Neuron (in vitro differentiated cells): ENCODE data around the gene PDGFA.

Experiments
- H2AFZ ChIP-seq: one replicate; pipeline ENCODE4 v1.6.1; 2013; ENCODE audit warnings: low read depth, mild to moderate bottlenecking, inconsistent platforms, low read length, moderate library complexity
- H3K27me3 ChIP-seq: one replicate; pipeline ENCODE4 v1.6.1; 2013; ENCODE audit warnings: low read length; ENCODE audit not compliant: insufficient read depth
- H3K36me3 ChIP-seq: one replicate; pipeline ENCODE4 v1.6.1; 2013; ENCODE audit warnings: low read length; ENCODE audit not compliant: insufficient read depth
- H3K4me1 ChIP-seq: one replicate; pipeline ENCODE4 v1.6.1; 2013; ENCODE audit warnings: low read length; ENCODE audit not compliant: insufficient read depth
- H3K4me3 ChIP-seq: 2 replicates; pipeline ENCODE4 v1.5.1; 2013; ENCODE audit warnings: mild to moderate bottlenecking, low read length, moderate library complexity
- H3K9me3 ChIP-seq: one replicate; pipeline ENCODE4 v1.6.1; 2013; ENCODE audit warnings: low read length

PDGFA gene

DNA sequence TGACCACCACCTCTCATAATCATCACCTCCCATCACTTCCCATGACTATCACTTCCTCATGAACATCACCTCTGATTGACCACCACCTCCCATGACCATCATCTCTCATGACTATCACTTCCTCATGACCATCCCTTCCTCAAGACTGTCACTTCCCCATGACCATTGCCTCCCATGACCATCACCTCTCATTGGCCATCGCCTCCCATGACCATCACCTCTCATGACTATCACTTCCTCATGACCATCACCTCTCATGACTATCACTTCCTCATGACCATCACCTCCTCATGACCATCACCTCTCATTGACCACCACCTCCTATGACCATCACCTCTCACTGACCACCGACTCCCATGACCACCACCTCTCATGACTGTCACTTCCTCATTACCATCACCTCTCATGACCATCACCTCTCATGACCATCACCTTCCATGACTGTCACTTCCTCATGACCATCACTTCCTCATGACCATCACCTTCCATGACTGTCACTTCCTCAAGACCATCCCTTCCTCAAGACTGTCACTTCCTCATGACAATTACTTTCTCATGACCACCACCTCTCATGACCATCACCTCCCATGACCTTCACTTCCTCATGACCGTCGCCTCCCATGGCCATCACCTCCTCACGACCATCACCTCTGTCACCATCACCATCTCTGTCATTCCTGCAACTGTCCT, 51.6 kb downstream of the PDGFA start:
- Histone ChIP-seq H3K4me1 (no peaks in the 10 kb centered on the region), H3K27me3 (no peaks in the 10 kb centered on the region), H3K36me3 (no peaks in the 10 kb centered on the region), H3K9me3 (peaks cover 4% of the 10 kb centered on the region), H2AFZ (no peak overlapping the region), H3K4me3 (no peak overlapping the region)

DNA sequence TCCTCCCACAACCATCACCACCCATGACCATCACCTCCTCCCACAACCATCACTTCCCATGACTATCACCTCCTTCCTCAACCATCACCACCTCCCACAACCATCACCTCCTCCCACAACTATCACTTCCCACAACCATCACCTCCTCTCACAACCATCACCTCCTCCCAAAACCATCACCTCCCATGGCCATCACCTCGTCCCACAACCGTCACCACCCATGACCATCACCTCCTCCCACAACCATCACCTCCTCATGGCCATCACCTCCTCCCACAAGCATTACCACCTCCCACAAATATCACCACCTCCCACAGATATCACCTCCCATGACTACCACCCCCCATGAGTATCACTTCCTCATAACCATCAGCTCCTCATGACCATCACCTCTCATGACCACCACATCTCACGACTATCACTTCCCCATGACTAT, 52.2 kb downstream of the PDGFA start:
- Histone ChIP-seq H3K36me3 (no peaks in the 10 kb centered on the region), H3K9me3 (peaks cover 2% of the 10 kb centered on the region), H3K27me3 (no peaks in the 10 kb centered on the region), H3K4me3 (no peak overlapping the region), H3K4me1 (no peaks in the 10 kb centered on the region), H2AFZ (no peak overlapping the region)

DNA sequence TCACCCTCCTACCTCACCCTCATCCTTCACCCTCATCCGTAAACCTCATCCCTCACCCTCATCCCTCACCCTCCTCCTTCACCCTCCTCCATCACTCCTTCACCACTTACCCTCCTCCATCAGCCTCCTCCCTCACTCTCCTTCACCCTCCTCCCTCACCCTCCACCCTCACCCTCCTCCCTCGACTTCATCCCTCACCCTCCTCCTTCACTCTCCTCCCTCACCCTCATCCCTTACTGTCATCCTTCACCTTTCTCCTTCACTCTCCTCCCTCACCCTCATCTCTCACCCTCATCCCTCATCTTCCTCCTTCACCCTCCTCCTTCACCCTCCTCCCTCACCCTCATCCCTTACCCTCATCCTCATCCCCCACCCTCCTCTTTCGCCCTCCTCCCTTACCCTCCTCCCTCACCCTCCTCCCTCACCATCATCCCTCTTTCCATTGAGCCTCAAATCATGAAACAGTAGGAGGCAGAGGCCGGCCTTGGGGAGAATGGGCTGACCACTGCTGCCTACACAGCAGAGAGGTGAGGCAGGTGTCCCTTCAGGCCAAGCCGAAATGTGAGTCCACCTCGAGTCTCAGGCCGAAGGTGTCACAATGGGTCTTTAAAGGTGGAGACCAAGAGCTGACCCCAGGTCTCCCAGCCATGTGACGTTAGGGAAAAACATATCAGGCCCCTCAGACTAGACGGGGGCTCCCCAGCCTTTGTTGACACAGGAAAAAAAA, 53.0 kb downstream of the PDGFA start:
- no peaks in the 10 kb centered on the region for H3K36me3 ChIP-seq

DNA sequence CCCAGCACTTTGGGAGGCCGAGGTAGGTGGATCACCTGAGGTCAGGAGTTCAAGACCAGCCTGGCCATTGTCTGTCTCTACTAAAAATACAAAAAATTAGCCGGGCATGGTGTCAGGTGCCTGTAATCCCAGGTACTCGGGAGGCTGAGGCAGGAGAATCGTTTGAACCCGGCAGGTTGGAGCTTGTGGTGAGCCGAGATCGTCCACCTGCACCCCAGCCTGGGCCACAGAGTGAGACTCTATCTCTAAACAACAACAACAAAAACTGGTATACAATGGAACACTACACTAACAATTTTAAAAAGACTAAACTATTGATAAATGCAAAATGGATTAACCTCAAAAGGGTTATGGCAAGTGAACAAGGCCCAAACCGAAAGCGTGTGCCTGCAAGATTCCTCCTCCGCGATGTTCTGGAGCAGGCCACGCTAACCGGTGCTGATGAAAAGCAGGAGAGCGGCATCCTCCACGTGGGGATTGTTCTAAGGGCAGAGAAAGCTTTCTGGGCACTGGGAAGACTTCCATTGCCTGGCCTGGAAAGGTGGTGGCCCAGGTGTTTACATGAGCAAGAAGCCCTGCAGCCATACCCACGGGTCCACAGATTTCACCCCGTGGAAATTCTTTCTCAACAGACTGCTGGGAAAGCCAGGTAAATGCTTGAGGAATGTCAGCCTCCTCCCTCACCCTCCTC, 53.8 kb downstream of the PDGFA start:
- Histone ChIP-seq H3K36me3 (no peaks in the 10 kb centered on the region), H3K9me3 (no peaks in the 10 kb centered on the region), H3K27me3 (no peaks in the 10 kb centered on the region), H3K4me3 (no peak overlapping the region), H2AFZ (no peak overlapping the region), H3K4me1 (no peaks in the 10 kb centered on the region)

More for the DNA sequence above, 53.0 kb downstream of the PDGFA start:
- Histone ChIP-seq H3K9me3 (no peaks in the 10 kb centered on the region), H3K27me3 (no peaks in the 10 kb centered on the region), H3K4me1 (no peaks in the 10 kb centered on the region), H3K4me3 (no peak overlapping the region), H2AFZ (no peak overlapping the region)

DNA sequence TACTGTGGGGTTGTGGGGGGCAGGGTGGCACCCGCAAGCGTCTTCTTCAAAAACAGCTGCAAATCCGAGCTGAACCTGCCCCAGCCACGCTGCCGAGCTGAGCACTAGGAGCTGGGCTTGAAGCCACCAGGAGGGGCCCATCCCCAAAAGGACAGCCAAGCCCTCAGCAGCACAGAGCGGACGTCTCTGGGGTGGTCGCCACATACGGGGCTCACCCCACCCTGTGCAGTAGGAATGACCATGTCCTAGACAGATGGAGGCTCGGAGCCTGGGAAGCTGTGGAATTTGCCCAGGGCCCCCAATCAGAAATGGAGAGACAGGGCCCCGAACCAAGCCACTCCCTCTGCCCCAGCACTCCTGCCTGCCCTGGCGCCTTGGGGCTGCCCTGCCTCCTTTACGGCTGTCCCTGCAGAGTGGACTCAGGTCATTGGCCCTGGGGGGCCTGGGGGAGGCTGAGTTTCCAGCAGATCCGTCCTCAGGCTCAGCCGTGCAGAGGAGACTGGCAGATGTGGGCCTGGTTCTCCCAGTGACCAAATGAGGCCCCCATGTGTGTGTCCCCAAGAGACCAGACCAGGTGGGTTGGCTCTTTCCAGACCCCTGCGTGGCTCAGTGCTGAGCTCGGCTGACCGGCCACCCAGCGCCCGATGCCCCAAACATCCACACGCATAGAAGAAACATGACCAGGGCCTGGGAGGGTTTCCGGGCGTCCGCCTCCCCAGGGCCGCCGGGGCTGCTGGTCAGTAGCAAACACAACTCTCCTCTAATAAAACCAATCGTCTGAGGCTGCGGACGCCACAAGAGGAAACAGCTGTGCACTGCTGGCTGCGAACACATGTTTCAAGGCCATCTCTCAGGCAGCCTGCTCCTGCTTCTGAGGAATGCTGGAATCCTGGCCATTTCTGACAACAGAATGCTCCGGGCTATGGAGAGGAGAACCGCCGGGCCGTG, 54.9 kb downstream of the PDGFA start:
- Histone ChIP-seq H3K27me3 (no peaks in the 10 kb centered on the region), H3K9me3 (no peaks in the 10 kb centered on the region), H3K36me3 (no peaks in the 10 kb centered on the region), H2AFZ (no peak overlapping the region), H3K4me3 (no peak overlapping the region), H3K4me1 (no peaks in the 10 kb centered on the region)

DNA sequence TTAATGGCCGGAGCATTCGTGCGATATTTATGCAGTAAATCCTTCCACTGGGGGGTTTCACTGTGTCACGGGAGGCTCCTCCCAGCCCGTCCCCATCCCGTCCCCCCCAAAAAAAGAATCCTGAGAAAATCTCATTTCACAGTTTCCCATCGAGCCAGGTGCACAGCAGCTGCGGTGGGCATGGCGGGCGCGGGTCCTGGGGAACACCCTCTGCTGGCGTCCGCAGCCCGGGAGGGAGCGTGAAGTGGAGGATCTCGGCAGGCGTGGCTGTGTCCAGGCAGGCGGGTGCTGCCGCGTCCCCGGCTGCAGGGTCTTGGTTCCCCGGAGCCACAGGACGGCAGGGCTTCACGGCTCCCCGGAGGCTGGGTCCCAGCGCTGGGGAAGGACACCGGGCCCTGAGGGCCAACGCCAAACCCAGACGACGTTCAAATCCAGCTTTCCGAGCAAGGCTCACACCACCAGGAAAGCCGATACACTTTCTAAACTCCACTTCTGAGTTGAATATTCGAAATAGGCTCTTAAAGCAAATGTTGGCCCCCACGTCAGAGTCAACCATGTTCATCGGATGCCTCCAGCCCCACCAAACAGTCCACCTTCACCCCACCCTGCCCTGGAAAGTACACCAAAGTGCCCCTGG, 55.7 kb downstream of the PDGFA start:
- no peaks in the 10 kb centered on the region for H3K9me3 ChIP-seq
- no peaks in the 10 kb centered on the region for H3K4me1 ChIP-seq
- no peaks in the 10 kb centered on the region for H3K27me3 ChIP-seq
- no peak overlapping the region for H3K4me3 ChIP-seq
- no peak overlapping the region for H2AFZ ChIP-seq
- no peaks in the 10 kb centered on the region for H3K36me3 ChIP-seq

DNA sequence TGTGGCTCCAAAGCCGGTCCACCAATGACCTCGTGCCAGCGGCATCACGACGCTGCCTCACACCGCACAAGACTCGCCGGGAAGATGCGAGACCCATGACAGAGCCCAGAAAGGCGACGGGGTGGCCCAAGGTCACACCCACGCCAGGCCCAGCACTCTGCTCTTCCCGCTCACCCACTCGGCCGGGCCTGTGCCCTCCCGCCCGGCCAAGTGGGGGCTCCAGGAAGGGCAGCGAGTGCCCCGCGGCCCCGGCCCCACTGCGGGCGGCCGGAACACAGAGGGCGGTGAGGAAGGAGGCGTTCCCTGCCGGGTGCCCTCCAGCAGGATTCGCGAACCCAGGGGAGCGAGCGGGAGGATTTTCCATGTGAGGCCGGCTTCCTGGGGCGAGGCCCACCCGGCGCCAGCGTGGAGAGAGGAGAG, 56.3 kb downstream of the PDGFA start:
- no peaks in the 10 kb centered on the region for H3K4me1 ChIP-seq
- no peaks in the 10 kb centered on the region for H3K9me3 ChIP-seq
- H3K27me3 ChIP-seq = no peaks in the 10 kb centered on the region
- no peak overlapping the region for H3K4me3 ChIP-seq
- no peak overlapping the region for H2AFZ ChIP-seq
- no peaks in the 10 kb centered on the region for H3K36me3 ChIP-seq

DNA sequence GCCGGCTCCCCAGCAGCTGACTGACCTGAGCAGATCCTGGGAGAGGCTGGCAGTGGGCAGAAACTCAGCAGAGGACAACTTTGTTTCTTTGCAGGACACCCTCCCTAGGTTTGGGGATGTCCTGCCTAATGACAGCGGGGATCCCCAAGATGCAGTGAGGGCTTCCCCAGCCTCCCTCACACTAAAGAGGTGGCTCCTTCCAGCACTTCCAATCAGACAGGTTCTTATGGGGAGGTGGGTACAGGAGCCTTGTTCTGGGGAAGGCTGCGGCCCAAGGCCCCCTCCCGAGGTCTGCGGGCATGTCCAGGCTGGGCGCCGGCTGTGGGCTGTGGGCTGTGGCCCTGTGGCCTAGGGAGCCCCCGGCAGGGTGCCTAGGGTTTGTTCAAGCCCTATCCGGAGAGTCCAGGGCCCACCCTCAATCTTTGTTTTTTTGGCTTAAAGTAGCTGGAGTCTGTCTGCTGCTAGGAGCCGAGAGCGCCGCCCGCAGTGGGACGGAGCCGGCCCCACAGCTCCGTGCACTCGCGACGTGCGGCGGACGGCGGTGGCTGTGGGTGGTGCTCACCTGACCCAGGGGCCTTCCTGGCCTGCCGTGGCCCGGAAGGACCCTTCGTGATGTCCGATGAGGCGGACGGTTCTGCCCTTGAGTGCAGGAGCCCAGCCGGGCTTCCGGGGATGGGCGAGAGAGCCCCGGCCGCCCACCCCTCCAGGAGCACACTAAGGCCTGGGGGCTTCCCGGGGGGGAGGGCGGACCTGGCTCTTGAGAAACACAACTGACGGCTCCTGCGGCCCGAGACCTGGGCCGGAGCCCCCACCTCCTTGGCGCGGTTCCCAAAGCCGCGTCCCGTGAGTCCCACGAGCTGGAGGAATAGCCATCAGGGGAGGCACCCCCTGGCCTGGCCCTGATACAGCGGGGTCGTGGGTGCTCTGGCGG, 57.2 kb downstream of the PDGFA start:
- Histone ChIP-seq H3K27me3 (no peaks in the 10 kb centered on the region), H3K9me3 (no peaks in the 10 kb centered on the region), H2AFZ (no peak overlapping the region), H3K4me3 (no peak overlapping the region), H3K4me1 (no peaks in the 10 kb centered on the region), H3K36me3 (no peaks in the 10 kb centered on the region)

DNA sequence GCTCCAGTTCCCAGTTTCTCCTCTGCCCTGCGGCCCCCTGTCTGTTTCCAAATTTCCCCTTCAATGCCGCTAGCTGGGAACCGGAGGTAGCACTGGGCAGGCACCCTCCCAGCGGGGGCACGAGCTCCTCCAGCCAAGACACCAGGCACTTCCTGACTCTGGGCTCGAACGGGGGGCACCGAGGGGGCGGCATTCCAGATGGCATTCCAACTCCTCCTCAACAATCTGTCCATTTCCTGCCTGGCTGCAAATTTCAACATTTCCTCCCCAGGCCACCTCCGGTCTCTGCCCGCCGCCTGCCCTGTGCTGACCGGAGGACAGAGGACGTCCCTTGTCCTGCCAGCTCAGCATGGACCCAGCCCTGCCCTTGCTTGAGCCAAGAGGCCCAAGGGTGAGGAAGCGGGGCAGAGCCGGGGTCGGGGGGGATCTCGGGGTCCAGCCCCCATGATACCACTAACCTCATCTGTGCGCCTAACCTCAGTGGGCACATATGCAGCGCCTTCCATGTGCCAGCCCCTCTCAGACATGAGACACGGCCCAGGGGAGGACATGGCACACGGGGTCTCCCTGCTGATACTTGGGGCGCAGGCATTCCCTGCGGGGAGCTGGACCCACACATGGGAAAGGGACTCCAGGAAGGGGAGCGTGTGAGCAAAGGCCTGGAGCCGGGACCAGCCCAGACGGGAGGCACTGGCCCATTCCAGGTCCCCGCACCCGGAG, 58.0 kb downstream of the PDGFA start:
- Histone ChIP-seq H2AFZ (no peak overlapping the region), H3K36me3 (no peaks in the 10 kb centered on the region), H3K27me3 (no peaks in the 10 kb centered on the region), H3K9me3 (no peaks in the 10 kb centered on the region), H3K4me3 (no peak overlapping the region), H3K4me1 (no peaks in the 10 kb centered on the region)

DNA sequence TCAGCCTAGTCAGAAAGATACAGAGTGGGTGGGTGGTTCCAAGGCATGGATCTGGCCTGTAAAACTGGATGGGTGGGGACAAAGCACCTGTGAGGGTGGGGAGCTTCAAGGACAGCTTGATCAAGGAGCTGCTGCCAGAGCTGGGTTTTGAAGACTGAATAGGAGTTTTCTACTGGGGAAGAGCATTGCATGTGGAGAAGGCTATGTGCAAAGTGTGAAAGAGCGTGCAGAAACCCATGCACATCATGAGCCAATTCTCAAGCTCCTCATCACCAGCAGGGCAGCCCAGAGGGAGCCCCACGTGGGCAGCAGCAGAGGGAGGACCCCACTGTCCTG, 58.6 kb downstream of the PDGFA start:
- Histone ChIP-seq H3K4me3 (no peak overlapping the region), H3K4me1 (no peaks in the 10 kb centered on the region), H3K9me3 (no peaks in the 10 kb centered on the region), H3K27me3 (no peaks in the 10 kb centered on the region), H2AFZ (no peak overlapping the region), H3K36me3 (no peaks in the 10 kb centered on the region)

DNA sequence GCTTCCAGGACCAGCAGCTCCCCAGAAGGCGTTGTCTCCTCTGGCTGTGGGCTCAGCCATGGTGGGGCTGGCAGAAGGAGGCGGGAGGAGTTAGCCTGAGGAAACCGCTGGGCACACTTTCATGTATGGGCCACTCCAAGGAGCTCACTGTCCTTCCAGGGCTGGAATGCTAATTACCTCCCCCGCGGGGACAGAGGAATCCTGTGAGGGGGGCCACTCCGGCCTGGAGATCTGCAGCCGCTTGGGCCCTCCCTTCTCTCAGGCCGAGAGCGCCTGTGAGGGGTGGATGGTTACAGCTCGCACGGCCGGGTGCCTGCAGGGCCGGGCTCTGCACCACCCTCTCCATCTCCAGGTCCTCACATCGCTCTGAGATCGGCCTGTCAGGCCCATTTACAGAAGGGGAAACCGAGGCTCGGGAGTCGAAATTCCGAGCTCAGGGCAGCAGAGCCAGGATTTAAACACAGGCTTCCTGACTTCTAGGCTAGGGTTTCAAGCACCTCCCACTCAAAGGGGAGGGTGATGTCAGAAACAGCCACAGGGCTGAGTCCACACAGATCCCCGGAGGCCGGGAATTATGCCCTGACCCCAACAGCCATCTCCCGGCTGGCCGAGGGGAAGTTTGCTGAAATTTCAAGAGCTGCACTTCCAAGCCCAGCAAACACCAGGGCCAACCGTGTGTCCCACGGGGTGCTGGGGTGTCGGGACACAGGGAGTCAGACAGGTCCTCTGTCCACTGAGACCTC, 59.1 kb downstream of the PDGFA start:
- H3K4me1 ChIP-seq = no peaks in the 10 kb centered on the region
- H3K36me3 ChIP-seq = no peaks in the 10 kb centered on the region
- no peak overlapping the region for H3K4me3 ChIP-seq
- no peaks in the 10 kb centered on the region for H3K9me3 ChIP-seq
- no peaks in the 10 kb centered on the region for H3K27me3 ChIP-seq
- H2AFZ ChIP-seq = no peak overlapping the region
